Measurements from ENCODE around the gene CADM1.

DNA sequence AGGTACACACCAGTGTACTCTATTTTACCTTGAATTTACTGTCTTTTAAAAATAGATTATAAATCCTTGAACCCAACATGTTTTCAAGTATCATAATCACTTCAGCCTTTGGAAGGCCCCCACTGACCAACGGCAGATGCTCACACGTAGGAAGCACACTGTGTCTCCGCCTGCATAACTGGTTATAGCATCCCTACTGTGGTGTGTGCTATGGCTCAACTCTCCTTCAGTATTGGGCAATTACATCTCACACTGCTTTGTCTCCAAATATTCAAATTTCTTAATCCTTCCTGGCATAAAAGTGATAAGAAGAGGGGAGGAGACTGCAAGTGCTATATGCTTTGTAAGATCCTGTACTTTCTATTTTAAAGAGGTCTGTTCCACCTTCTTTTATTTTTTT, 165.7 kb downstream of the CADM1 start:
- TF ChIP-seq POLR2A (IDR thresholded peaks at IDR 0.05; ENCODE audit: low read length) (no peak), GATA1 (IDR thresholded peaks at IDR 0.05; ENCODE audit: low read depth, low read length) (no peak)
